ENCODE data around the gene OAS1. TPM values are rescaled to one million over a fixed set of nuclear protein-coding genes. Genes with fewer than 3 reads are reported as not detected.

The OAS1 gene
- total and polyA plus RNA-seq, 2 donors (not counting 3 experiments of a cell fraction or from before 2014, with no cell fraction given) = 5.7 to 6.4 TPM

DNA sequence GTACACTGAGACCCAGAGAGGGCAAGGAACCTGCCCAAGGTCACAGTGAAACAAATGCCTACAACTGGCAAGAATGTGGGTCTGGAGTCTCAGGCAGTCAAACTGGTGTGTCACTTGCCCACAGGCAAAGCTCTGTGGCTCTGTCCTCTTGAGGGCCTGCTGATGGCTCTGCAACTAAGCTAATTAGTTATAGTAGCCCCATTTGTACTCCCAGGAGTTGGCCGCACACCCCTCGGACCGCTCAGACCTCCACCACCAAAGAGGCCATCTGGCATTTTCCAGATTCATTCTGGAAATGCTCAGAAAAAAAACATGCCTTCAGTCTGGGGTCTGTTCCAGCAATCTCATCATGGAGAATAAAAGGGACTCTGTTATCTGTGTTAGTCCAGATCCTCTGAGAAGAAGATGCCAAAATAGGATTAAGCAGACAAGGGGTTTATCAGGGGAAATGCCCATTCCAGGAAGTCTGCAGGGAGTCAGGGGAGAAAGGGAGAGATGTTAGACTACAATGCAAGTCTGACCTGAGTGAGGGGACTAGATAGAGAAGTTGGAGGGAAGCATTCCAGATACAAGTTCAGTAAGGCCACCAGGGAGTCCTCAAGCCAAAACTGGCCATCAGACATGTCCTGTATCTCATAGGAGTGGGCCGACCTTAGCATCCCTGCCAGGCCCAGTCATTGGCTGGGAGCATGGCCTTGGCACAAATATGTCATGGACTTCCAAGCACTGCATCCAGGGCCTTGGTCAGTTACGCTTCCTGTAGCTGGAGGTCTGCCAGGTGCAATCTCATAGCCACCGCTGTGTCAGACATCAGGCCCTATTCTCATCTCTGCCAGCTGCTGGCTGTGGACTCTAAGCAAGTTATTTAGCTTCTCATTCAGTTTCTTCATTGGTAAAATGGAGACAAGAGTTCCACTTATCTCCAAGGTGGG lies 15.4 kb upstream of the OAS1 start:
- no TSS peak for BruUV-seq (replicated peaks)
- H3K27me3 ChIP-seq (ENCODE audit: control insufficient read depth in 2 of 2, insufficient read depth in 2 of 2, low read length in 2 of 2) = no peaks in the 10 kb centered on the region
- no peaks in the 10 kb centered on the region for H3K79me2 ChIP-seq (ENCODE audit: control insufficient read depth, insufficient read depth, low read length)
- TF ChIP-seq EZH2 (IDR thresholded peaks at IDR 0.05; ENCODE audit: borderline replicate concordance, low read depth, low read length, severe bottlenecking) (no peak), JUN (IDR thresholded peaks at IDR 0.05; ENCODE audit: borderline replicate concordance, insufficient read depth, insufficient read length, low read depth) (no peak), POLR2A (IDR thresholded peaks at IDR 0.05; ENCODE audit: low read depth, low read length) (no peak)
- TF ChIP-seq, protein P1, sequence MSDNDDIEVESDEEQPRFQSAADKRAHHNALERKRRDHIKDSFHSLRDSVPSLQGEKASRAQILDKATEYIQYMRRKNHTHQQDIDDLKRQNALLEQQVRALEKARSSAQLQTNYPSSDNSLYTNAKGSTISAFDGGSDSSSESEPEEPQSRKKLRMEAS (IDR thresholded peaks at IDR 0.05; ENCODE audit: insufficient read depth, insufficient read length) = no peak
- no peaks in the 10 kb centered on the region for H3K4me1 ChIP-seq (ENCODE audit: control insufficient read depth, extremely low read depth, insufficient read depth, low read length)
- intact Hi-C loops (cut with micrococcal nuclease) (no loop called here), dilution Hi-C loops (cut with MboI; ENCODE audit: extremely low pct_ligation_motif_present, low sequenced_read_pairs) (no loop called here)
- no peaks in the 10 kb centered on the region for H3K9me1 ChIP-seq (replicated peaks; ENCODE audit: control insufficient read depth, extremely low read depth, insufficient read depth, low read length)
- DNase-seq (ENCODE audit: low read depth, low spot score) (peak; percentile 17), FAIRE-seq (no peak)
- no peaks in the 10 kb centered on the region for H3K36me3 ChIP-seq (ENCODE audit: control insufficient read depth in 2 of 2, extremely low read depth in 1 of 2, insufficient read depth in 2 of 2, low read length in 2 of 2)
- no peak overlapping the region for H3K4me3 ChIP-seq (replicated peaks in 1 of 3; ENCODE audit: insufficient read depth in 1 of 3, low read depth in 1 of 3, low read length in 3 of 3)
- CTCF ChIA-PET = interaction anchor here (1.3 kb wide), 1 partner anchor 9 kb away, joined by 8 read pairs; no protein-coding TSS in a partner anchor
- H4K20me1 ChIP-seq (replicated peaks; ENCODE audit: control insufficient read depth, extremely low read depth, insufficient read depth, low read length) = no peaks in the 10 kb centered on the region
- H3K4me2 ChIP-seq (ENCODE audit: insufficient read depth, low read length) = no peak overlapping the region
- H3K9ac ChIP-seq (replicated peaks; ENCODE audit: extremely low read depth, insufficient read depth, low read length) = no peak overlapping the region
- H2AFZ ChIP-seq (ENCODE audit: low read depth, low read length) = no peak overlapping the region
- H3K27ac ChIP-seq (ENCODE audit: insufficient read depth, low read depth, low read length) = no peak overlapping the region
- no peaks in the 10 kb centered on the region for H3K9me3 ChIP-seq (replicated peaks; ENCODE audit: control insufficient read depth, insufficient read depth, low read length)
- POLR2A ChIA-PET = no interaction called here

DNA sequence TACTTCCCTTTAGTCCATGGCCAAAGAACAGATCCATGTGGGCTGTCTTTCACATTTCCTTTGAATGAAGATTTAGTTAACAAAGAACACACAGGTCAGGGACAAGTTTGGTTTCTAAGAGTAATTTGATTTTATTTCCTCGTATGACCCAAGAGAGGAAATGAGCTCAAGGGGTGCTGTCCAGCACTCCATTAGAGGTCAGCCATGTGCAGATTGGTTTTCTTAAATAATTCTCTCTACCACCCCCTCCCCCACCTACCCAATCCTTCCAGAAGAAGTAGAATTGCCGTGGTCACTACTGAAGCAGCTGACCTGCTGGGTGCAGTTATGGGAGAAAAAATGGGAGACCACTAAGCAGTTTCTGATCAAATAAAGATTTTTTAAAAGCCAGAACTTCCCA lies 13.9 kb upstream of the OAS1 start:
- ChIA-PET CTCF (interaction anchor here (1.0 kb wide), 1 partner anchor 100 kb away, joined by 4 read pairs; no protein-coding TSS in a partner anchor), POLR2A (interaction anchor here (0.6 kb wide), 1 partner anchor 11 kb away, joined by 3 read pairs; no protein-coding TSS in a partner anchor)
- BruUV-seq (replicated peaks) = no TSS peak

More for the DNA sequence above, 13.9 kb upstream of the OAS1 start:
- dilution Hi-C loops (cut with MboI; ENCODE audit: extremely low pct_ligation_motif_present, low sequenced_read_pairs) = no loop called here
- no peaks in the 10 kb centered on the region for H3K9me3 ChIP-seq (replicated peaks; ENCODE audit: control insufficient read depth, insufficient read depth, low read length)
- H4K20me1 ChIP-seq (replicated peaks; ENCODE audit: control insufficient read depth, extremely low read depth, insufficient read depth, low read length) = no peaks in the 10 kb centered on the region
- no peak overlapping the region for H3K27ac ChIP-seq (ENCODE audit: insufficient read depth, low read depth, low read length)
- no peaks in the 10 kb centered on the region for H3K9me1 ChIP-seq (replicated peaks; ENCODE audit: control insufficient read depth, extremely low read depth, insufficient read depth, low read length)
- no peak for DNase-seq (ENCODE audit: low read depth, low spot score)
- no peak overlapping the region for H2AFZ ChIP-seq (ENCODE audit: low read depth, low read length)
- H3K4me2 ChIP-seq (ENCODE audit: insufficient read depth, low read length) = no peak overlapping the region
- H3K27me3 ChIP-seq (ENCODE audit: control insufficient read depth in 2 of 2, insufficient read depth in 2 of 2, low read length in 2 of 2) = peaks cover 0 to 4% of the 10 kb centered on the region in 2 experiments
- no peak for TF ChIP-seq POLR2AphosphoS5 (IDR thresholded peaks at IDR 0.05; ENCODE audit: insufficient read depth, low read depth, low read length)
- TF ChIP-seq GATA2 (IDR thresholded peaks at IDR 0.05; ENCODE audit: insufficient read depth, insufficient read length, low read depth, low read length) = no peak
- no peak for TF ChIP-seq FOS (IDR thresholded peaks at IDR 0.05; ENCODE audit: borderline replicate concordance, insufficient read depth, low read length)
- TF ChIP-seq, protein P2, sequence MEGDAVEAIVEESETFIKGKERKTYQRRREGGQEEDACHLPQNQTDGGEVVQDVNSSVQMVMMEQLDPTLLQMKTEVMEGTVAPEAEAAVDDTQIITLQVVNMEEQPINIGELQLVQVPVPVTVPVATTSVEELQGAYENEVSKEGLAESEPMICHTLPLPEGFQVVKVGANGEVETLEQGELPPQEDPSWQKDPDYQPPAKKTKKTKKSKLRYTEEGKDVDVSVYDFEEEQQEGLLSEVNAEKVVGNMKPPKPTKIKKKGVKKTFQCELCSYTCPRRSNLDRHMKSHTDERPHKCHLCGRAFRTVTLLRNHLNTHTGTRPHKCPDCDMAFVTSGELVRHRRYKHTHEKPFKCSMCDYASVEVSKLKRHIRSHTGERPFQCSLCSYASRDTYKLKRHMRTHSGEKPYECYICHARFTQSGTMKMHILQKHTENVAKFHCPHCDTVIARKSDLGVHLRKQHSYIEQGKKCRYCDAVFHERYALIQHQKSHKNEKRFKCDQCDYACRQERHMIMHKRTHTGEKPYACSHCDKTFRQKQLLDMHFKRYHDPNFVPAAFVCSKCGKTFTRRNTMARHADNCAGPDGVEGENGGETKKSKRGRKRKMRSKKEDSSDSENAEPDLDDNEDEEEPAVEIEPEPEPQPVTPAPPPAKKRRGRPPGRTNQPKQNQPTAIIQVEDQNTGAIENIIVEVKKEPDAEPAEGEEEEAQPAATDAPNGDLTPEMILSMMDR (IDR thresholded peaks at IDR 0.05; ENCODE audit: extremely low read depth in 1 of 2, insufficient read depth in 1 of 2, low read depth in 1 of 2, low read length in 2 of 2) = no peak
- no peak for TF ChIP-seq POLR2A (IDR thresholded peaks at IDR 0.05; ENCODE audit: low read depth, low read length)
- no peak for TF ChIP-seq EZH2 (IDR thresholded peaks at IDR 0.05; ENCODE audit: borderline replicate concordance, low read depth, low read length, severe bottlenecking)
- TF ChIP-seq, protein P1 (IDR thresholded peaks at IDR 0.05; ENCODE audit: insufficient read depth, insufficient read length) = no peak
- no peak for TF ChIP-seq JUN (IDR thresholded peaks at IDR 0.05; ENCODE audit: borderline replicate concordance, insufficient read depth, insufficient read length, low read depth)
- no peak for FAIRE-seq
- intact Hi-C loops (cut with micrococcal nuclease) = no loop called here
- no peaks in the 10 kb centered on the region for H3K4me1 ChIP-seq (ENCODE audit: control insufficient read depth, extremely low read depth, insufficient read depth, low read length)
- no peaks in the 10 kb centered on the region for H3K36me3 ChIP-seq (ENCODE audit: control insufficient read depth in 2 of 2, extremely low read depth in 1 of 2, insufficient read depth in 2 of 2, low read length in 2 of 2)
- no peak overlapping the region for H3K4me3 ChIP-seq (replicated peaks in 1 of 3; ENCODE audit: insufficient read depth in 1 of 3, low read depth in 1 of 3, low read length in 3 of 3)
- no peak overlapping the region for H3K9ac ChIP-seq (replicated peaks; ENCODE audit: extremely low read depth, insufficient read depth, low read length)
- no peaks in the 10 kb centered on the region for H3K79me2 ChIP-seq (ENCODE audit: control insufficient read depth, insufficient read depth, low read length)

Measured in endothelial cell of umbilical vein (primary cell).